HG02623 (cell line): Measurements from ENCODE around the gene SEPHS2.
"Not testable (repeated sequence)": the region's sequence is repeated elsewhere in the genome, so short reads cannot be mapped to it uniquely, and the experiment has no call there.

ENCODE experiments used
- ATAC-seq: cut with Tn5 transposase; IDR thresholded peaks from one replicate; pipeline ENCODE4 v1.9.1; 2021; ENCODE audit warnings: moderate library complexity; ENCODE audit not compliant: unreplicated experiment

Gene SEPHS2

GRCh38 chr16:30445408-30446202, at the start of gene SEPHS2:
TSS of gene SEPHS2 (minus strand) at chr16:30445874. CDS start at chr16:30445727, 147 bp downstream.
- ATAC-seq = peak; percentile 84

- ATAC-seq = no peak
Measured at GRCh38 chr16:30494709-30495108, 49.0 kb upstream of the SEPHS2 start.

- no peak for ATAC-seq
Measured at GRCh38 chr16:30493941-30494488, 48.3 kb upstream of the SEPHS2 start.

- ATAC-seq = no peak
Measured at GRCh38 chr16:30491744-30492308, 46.2 kb upstream of the SEPHS2 start.

GRCh38 chr16:30491229-30491628, 45.6 kb upstream of the SEPHS2 start:
- ATAC-seq = no peak

GRCh38 chr16:30490210-30490609, 44.5 kb upstream of the SEPHS2 start:
- ATAC-seq = no peak

- no peak for ATAC-seq
Measured at GRCh38 chr16:30488764-30489605, 43.3 kb upstream of the SEPHS2 start.

- ATAC-seq = no peak
Measured at GRCh38 chr16:30485818-30486436, 40.3 kb upstream of the SEPHS2 start.

- no peak for ATAC-seq
Measured at GRCh38 chr16:30484887-30485286, 39.2 kb upstream of the SEPHS2 start.

- ATAC-seq = no peak
Measured at GRCh38 chr16:30482366-30482765, 36.7 kb upstream of the SEPHS2 start.

- ATAC-seq = no peak
Measured at GRCh38 chr16:30481381-30481780, 35.7 kb upstream of the SEPHS2 start.

- ATAC-seq = no peak
Measured at GRCh38 chr16:30478766-30479478, 33.2 kb upstream of the SEPHS2 start.

GRCh38 chr16:30477773-30478172, 32.1 kb upstream of the SEPHS2 start:
- ATAC-seq = not testable (repeated sequence)

- no peak for ATAC-seq
Measured at GRCh38 chr16:30476991-30477390, 31.3 kb upstream of the SEPHS2 start.

- ATAC-seq = no peak
Measured at GRCh38 chr16:30474684-30475083, 29.0 kb upstream of the SEPHS2 start.

GRCh38 chr16:30474074-30474452, 28.4 kb upstream of the SEPHS2 start:
- no peak for ATAC-seq

- ATAC-seq = no peak
Measured at GRCh38 chr16:30473231-30474073, 27.8 kb upstream of the SEPHS2 start.

- ATAC-seq = peak; percentile 36
Measured at GRCh38 chr16:30472328-30472942, 26.8 kb upstream of the SEPHS2 start, which contains the start of gene ITGAL. TSS of gene ITGAL (plus strand) at chr16:30472742. CDS start at chr16:30472838, 96 bp downstream.

- no peak for ATAC-seq
Measured at GRCh38 chr16:30470632-30470995, 24.9 kb upstream of the SEPHS2 start.
